ENCODE results near the gene VPS25.
"Not testable (repeated sequence)": the region's sequence is repeated elsewhere in the genome, so short reads cannot be mapped to it uniquely, and the experiment has no call there.

Gene VPS25

GRCh38 chr17:42767512-42767911 is 5.7 kb upstream of the VPS25 start:
- no peak for DNase-seq

GRCh38 chr17:42768006-42768405 is 5.2 kb upstream of the VPS25 start:
- not testable (repeated sequence) for DNase-seq

- DNase-seq = not testable (repeated sequence)
Observed at GRCh38 chr17:42769964-42770363, 3.3 kb upstream of the VPS25 start.

GRCh38 chr17:42772945-42773289 is 332 bp upstream of the VPS25 start:
- DNase-seq = no peak

GRCh38 chr17:42774066-42774745 is 957 bp downstream of the VPS25 start:
- DNase-seq = no peak

GRCh38 chr17:42775534-42776098 is 2.4 kb downstream of the VPS25 start:
- no peak for DNase-seq

- DNase-seq = no peak
Observed at GRCh38 chr17:42778570-42778969, 5.3 kb downstream of the VPS25 start.

GRCh38 chr17:42779304-42779935 is 6.2 kb downstream of the VPS25 start:
- no peak for DNase-seq

GRCh38 chr17:42779936-42780850 is 6.9 kb downstream of the VPS25 start, which contains the start of gene WNK4:
TSS of gene WNK4 (plus strand) at chr17:42780610. CDS start at chr17:42780699, 89 bp downstream.
- peak in 1 of 56 donors; percentile 17 for DNase-seq

GRCh38 chr17:42780851-42781638 is 7.8 kb downstream of the VPS25 start:
- DNase-seq = no peak

GRCh38 chr17:42781639-42782165 is 8.5 kb downstream of the VPS25 start:
- DNase-seq = no peak

- DNase-seq = peak in 2 of 56 donors; percentile 13 to 33
Observed at GRCh38 chr17:42782166-42783061, 9.2 kb downstream of the VPS25 start.

GRCh38 chr17:42783062-42783790 is 10.0 kb downstream of the VPS25 start:
- no peak for DNase-seq

GRCh38 chr17:42783791-42784138 is 10.5 kb downstream of the VPS25 start:
- DNase-seq = no peak

- DNase-seq = no peak
Observed at GRCh38 chr17:42784409-42784808, 11.2 kb downstream of the VPS25 start.

GRCh38 chr17:42784811-42785592 is 11.8 kb downstream of the VPS25 start:
- DNase-seq = no peak

GRCh38 chr17:42787266-42787665 is 14.0 kb downstream of the VPS25 start:
- no peak for DNase-seq

GRCh38 chr17:42791948-42792347 is 18.7 kb downstream of the VPS25 start:
- DNase-seq = no peak

All from nucleus accumbens (tissue), 56 donors.